Measurements from ENCODE around the gene SIM2.

The SIM2 gene

DNA sequence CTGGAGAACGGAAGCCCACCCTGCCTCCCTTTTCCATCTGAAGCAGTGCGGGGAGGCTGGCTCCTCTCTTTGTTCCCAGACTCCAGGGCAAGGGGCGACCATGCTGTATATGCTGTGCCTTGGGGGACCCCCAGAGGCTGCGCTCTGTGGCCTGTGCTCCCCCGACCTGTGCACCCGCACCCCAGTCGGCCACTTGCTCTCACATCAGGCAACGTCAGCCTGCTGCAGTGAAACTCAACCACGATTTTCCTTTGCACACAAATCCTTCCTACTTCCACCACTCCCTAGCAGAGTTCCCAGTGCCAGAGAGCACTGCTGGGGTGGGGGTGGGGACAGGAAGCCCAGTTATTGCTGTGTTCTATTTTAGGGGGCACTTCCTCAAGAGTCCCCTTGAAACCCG, 52.5 kb downstream of the SIM2 start:
- in situ Hi-C loops (cut with MboI; ENCODE audit: low sequenced_read_pairs, unreplicated experiment) = no loop called here
- DNase-seq (ENCODE audit: low spot score) = no peak
- TF ChIP-seq, protein P1, sequence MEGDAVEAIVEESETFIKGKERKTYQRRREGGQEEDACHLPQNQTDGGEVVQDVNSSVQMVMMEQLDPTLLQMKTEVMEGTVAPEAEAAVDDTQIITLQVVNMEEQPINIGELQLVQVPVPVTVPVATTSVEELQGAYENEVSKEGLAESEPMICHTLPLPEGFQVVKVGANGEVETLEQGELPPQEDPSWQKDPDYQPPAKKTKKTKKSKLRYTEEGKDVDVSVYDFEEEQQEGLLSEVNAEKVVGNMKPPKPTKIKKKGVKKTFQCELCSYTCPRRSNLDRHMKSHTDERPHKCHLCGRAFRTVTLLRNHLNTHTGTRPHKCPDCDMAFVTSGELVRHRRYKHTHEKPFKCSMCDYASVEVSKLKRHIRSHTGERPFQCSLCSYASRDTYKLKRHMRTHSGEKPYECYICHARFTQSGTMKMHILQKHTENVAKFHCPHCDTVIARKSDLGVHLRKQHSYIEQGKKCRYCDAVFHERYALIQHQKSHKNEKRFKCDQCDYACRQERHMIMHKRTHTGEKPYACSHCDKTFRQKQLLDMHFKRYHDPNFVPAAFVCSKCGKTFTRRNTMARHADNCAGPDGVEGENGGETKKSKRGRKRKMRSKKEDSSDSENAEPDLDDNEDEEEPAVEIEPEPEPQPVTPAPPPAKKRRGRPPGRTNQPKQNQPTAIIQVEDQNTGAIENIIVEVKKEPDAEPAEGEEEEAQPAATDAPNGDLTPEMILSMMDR (IDR thresholded peaks at IDR 0.05; ENCODE audit: borderline replicate concordance, control extremely low read depth, extremely low read depth, insufficient read depth, missing control alignments) = no peak

DNA sequence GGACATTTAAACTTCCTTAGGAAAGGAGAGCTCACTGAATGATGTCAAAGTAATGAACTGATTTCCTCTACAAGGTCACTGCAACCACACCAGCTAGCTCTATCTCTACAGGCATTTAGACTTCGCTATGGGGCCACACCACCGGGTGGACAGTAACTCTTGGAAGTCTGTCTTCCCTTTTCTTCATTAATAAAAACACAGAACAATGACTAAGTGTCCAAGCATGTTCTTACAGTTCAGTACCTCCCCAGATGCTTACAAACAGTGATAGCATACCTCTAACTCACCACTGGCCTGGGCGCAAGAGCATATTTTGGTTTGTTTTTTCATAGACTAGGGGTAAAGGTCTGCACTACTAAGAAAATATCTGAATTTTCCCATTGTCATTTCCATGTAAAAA, 54.6 kb downstream of the SIM2 start:
- TF ChIP-seq, protein P1 (IDR thresholded peaks at IDR 0.05; ENCODE audit: borderline replicate concordance, control extremely low read depth, extremely low read depth, insufficient read depth, missing control alignments) = no peak
- no peak for DNase-seq (ENCODE audit: low spot score)
- in situ Hi-C loops (cut with MboI; ENCODE audit: low sequenced_read_pairs, unreplicated experiment) = no loop called here

DNA sequence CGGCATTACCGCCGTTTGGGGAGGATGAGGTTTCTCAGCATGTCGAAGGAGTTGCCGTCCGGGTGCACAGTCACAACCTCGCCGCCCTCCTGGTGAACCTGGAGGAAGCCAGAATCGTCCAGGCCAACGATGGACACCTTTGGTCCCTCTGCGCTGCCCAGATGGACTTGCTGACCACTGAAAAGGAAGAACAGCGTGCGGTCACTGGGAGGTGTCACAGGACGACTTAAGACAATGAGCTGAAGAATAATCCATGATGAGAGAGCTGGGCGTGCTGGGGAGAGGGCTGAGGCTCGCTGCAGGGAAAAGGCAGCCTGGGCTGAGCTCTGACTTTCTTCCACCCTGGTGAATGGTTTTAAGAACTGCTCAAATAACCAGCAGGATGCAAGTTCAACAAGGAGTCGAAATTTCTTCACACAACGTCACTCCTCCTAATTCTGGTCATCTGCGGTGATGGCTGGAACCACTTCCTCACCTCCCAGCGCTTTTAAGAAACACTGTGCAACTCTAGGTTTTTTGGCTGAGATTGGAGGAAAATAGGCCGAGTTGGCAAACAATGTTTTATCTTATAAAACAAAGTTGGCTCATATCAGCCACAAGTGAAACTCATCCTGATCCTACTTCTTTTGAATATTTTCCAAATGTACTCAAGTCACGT, 55.5 kb downstream of the SIM2 start:
- DNase-seq (ENCODE audit: low spot score) = no peak
- in situ Hi-C loops (cut with MboI; ENCODE audit: low sequenced_read_pairs, unreplicated experiment) = no loop called here
- TF ChIP-seq, protein P1 (IDR thresholded peaks at IDR 0.05; ENCODE audit: borderline replicate concordance, control extremely low read depth, extremely low read depth, insufficient read depth, missing control alignments) = no peak

DNA sequence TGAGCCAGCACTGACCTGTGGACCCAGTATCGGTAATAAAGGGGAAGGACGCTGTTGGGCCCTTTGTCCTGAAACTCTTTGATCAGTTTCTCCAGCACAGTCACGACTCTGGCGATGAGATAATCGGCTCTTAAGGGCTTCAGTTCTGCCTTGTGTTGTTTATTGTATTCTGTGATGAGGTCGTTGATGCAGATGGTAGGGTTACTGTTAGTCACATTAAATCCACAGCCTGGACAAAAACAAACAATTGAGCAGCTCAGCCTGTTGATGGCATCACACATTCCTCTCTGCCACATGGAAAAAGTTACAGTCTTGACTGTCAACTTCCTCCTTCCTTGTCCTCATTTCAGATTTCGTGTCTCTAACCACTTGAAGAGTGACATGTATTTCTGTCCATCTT, 57.6 kb downstream of the SIM2 start:
- in situ Hi-C loops (cut with MboI; ENCODE audit: low sequenced_read_pairs, unreplicated experiment) = no loop called here
- TF ChIP-seq, protein P1 (IDR thresholded peaks at IDR 0.05; ENCODE audit: borderline replicate concordance, control extremely low read depth, extremely low read depth, insufficient read depth, missing control alignments) = no peak
- no peak for DNase-seq (ENCODE audit: low spot score)

DNA sequence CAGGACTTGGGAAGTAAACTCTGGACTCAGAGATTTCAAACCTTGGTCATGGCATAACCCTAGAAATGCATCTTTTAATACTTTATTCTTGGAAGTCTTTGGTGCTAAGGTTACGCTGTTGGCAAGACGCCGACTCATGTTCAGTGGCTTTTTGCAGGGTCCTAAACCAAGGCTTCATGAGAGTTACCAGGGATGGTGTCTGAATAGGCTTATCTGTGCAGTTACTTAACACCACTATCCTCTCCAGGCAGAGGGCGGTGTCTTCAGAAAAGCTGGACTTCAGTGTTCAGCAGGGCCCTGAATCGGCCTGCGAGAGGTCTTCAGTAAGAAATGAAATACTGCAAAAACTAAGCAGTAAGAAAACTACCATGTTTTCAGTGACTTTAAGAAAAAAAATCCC, 58.3 kb downstream of the SIM2 start:
- TF ChIP-seq, protein P1 (IDR thresholded peaks at IDR 0.05; ENCODE audit: borderline replicate concordance, control extremely low read depth, extremely low read depth, insufficient read depth, missing control alignments) = no peak
- in situ Hi-C loops (cut with MboI; ENCODE audit: low sequenced_read_pairs, unreplicated experiment) = no loop called here
- DNase-seq (ENCODE audit: low spot score) = no peak

DNA sequence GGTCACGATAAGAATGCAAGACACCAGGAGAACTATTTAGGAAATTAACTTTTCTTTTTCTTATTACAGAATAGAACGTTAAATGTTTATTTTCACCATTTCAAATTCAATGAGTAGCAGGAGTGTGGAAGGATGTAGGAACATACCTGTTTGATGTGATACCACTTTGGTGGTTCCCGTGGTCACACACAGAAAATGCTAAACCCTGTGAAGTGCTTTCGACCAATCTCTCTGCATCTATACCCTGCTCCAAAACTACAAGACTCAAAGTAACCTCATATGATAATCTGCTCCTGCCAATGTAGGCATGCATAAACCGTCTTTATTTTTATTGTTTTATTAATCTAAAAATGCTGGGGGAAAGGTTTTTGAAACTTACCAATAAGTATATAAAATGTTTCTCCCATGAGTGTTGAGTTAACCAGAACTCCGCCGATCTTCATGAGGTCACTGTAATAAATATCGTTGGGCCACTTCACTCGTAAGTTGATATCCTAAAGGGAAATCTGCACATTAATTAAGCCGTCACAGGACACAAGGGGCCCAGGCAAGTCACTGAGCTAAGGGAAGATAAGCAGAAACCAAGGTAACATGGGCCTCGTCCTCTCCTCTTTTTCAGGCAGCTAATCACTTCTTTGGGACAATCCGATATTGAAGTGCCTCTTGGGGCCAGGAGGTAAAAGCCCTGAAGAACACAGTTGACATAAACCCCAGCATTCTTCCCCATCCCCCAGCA, 60.6 kb downstream of the SIM2 start:
- TF ChIP-seq, protein P1 (IDR thresholded peaks at IDR 0.05; ENCODE audit: borderline replicate concordance, control extremely low read depth, extremely low read depth, insufficient read depth, missing control alignments) = no peak
- DNase-seq (ENCODE audit: low spot score) = no peak
- in situ Hi-C loops (cut with MboI; ENCODE audit: low sequenced_read_pairs, unreplicated experiment) = no loop called here

Measured in GM13976 (cell line).